Activated T-helper 2 cell treated with anti-CD3 and anti-CD28 coated beads, Interferon-gamma antibody, Interleukin-2, Interleukin-4, amounts not matched to agents 10 μg/mL and 5 μg/mL and 100 μg/mL, durations not matched to agents 14 hours and 24 hours and 36 hours (primary cell): ENCODE measurements around the gene ZDHHC14. TPM values are rescaled to one million over a fixed set of nuclear protein-coding genes. Genes with fewer than 3 reads are reported as not detected.
"Not testable (repeated sequence)": the region's sequence is repeated elsewhere in the genome, so short reads cannot be mapped to it uniquely, and the experiment has no call there.

Source experiments
- DNase-seq: peaks from one replicate; pipeline ENCODE4 v3.0.0; 2021; ENCODE audit warnings: low spot score
- H3K27ac Mint-ChIP-seq: one replicate; pipeline ENCODE4 v1.8.0; 2021; ENCODE audit warnings: mixed read lengths
- H3K27me3 Mint-ChIP-seq: one replicate; pipeline ENCODE4 v1.8.0; 2021; ENCODE audit warnings: low read depth, mixed read lengths
- H3K36me3 Mint-ChIP-seq: one replicate; pipeline ENCODE4 v1.8.0; 2021; ENCODE audit warnings: low read depth, mixed read lengths
- H3K4me1 Mint-ChIP-seq: one replicate; pipeline ENCODE4 v1.8.0; 2021; ENCODE audit warnings: low read depth, mixed read lengths
- H3K4me3 Mint-ChIP-seq: one replicate; pipeline ENCODE4 v1.8.0; 2021; ENCODE audit warnings: low read depth, mild to moderate bottlenecking, moderate library complexity, mixed read lengths
- H3K9me3 Mint-ChIP-seq: one replicate; pipeline ENCODE4 v1.8.0; 2021; ENCODE audit warnings: mixed read lengths
- intact Hi-C: fragments of 100-400 bp; cut with micrococcal nuclease; formaldehyde crosslinking; loops from one replicate; pipeline ENCODE4 v1.15.1; 2023
- total RNA-seq: library from RNA; stranded (reverse); gene quantifications from 2 replicates; pipeline ENCODE4 v1.2.3, GENCODE V29; 2022

The ZDHHC14 gene
- 7.8 and 8.4 TPM in 2 replicates for total RNA-seq

GRCh38 chr6:157380779-157381561, at the start of gene ZDHHC14:
Gene ZDHHC14 (plus strand): TSS chr6:157381190.
- H3K36me3 Mint-ChIP-seq: peaks cover 19% of the 10 kb centered on the region
- peak within 1 kb of the TSS; percentile 86 for H3K4me3 Mint-ChIP-seq

GRCh38 chr6:157332813-157333212, 48.2 kb upstream of the ZDHHC14 start:
- intact Hi-C loops: no loop called here
- no peak overlapping the region for H3K4me3 Mint-ChIP-seq
- H3K36me3 Mint-ChIP-seq: no peaks in the 10 kb centered on the region
- H3K27me3 Mint-ChIP-seq: peaks cover 50% of the 10 kb centered on the region
- no peak overlapping the region for H3K27ac Mint-ChIP-seq
- no peaks in the 10 kb centered on the region for H3K9me3 Mint-ChIP-seq
- peaks cover 10% of the 10 kb centered on the region for H3K4me1 Mint-ChIP-seq
- no peak for DNase-seq

More at GRCh38 chr6:157380779-157381561, at the start of gene ZDHHC14:
- intact Hi-C loops: loop anchor here (1.0 to 10.0 kb wide), 6 partner anchors 58 to 564 kb away; partner anchors contain the start of gene TMEM242
- Mint-ChIP-seq H3K27ac (peak within 1 kb of the TSS; percentile 80), H3K27me3 (peaks cover 14% of the 10 kb centered on the region), H3K9me3 (no peaks in the 10 kb centered on the region), H3K4me1 (peaks cover 34% of the 10 kb centered on the region)
- DNase-seq: peak; percentile 88

- Mint-ChIP-seq H3K27ac (no peak overlapping the region), H3K27me3 (peaks cover 45% of the 10 kb centered on the region), H3K36me3 (no peaks in the 10 kb centered on the region), H3K9me3 (no peaks in the 10 kb centered on the region), H3K4me1 (peaks cover 5% of the 10 kb centered on the region), H3K4me3 (no peak overlapping the region)
- no peak for DNase-seq
- intact Hi-C loops: no loop called here
Observed at GRCh38 chr6:157333537-157333936, 47.5 kb upstream of the ZDHHC14 start.

- no peaks in the 10 kb centered on the region for H3K36me3 Mint-ChIP-seq
- H3K4me3 Mint-ChIP-seq: no peak overlapping the region
Observed at GRCh38 chr6:157333956-157334355, 47.0 kb upstream of the ZDHHC14 start.

DNA sequence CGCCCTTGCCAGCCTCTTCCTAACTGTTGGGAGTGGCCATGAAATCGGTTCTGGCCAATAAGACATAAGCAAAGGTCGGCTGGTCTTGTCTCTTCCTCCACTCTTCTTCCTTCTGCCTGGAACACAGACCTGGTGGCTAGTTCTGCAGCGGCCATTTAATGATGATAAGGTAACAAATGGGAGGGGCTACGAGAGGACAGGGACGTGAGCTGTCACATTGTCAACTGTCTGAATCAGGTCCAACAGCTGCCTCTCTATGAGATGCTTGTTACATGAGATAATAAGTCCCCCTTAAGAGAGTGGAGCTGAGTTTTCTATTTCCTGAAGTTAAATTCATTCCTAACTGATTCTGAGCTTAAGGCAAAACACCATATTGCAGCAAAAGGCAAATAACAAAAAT, 45.2 kb upstream of the ZDHHC14 start:
- Mint-ChIP-seq H3K9me3 (no peaks in the 10 kb centered on the region), H3K27ac (no peak overlapping the region), H3K4me3 (no peak overlapping the region), H3K36me3 (no peaks in the 10 kb centered on the region), H3K27me3 (peaks cover 31% of the 10 kb centered on the region), H3K4me1 (no peaks in the 10 kb centered on the region)
- no peak for DNase-seq
- intact Hi-C loops: no loop called here

More at GRCh38 chr6:157333956-157334355, 47.0 kb upstream of the ZDHHC14 start:
- no peaks in the 10 kb centered on the region for H3K9me3 Mint-ChIP-seq
- DNase-seq: no peak
- H3K27ac Mint-ChIP-seq: no peak overlapping the region
- H3K4me1 Mint-ChIP-seq: peaks cover 4% of the 10 kb centered on the region
- H3K27me3 Mint-ChIP-seq: peaks cover 43% of the 10 kb centered on the region
- intact Hi-C loops: no loop called here

DNA sequence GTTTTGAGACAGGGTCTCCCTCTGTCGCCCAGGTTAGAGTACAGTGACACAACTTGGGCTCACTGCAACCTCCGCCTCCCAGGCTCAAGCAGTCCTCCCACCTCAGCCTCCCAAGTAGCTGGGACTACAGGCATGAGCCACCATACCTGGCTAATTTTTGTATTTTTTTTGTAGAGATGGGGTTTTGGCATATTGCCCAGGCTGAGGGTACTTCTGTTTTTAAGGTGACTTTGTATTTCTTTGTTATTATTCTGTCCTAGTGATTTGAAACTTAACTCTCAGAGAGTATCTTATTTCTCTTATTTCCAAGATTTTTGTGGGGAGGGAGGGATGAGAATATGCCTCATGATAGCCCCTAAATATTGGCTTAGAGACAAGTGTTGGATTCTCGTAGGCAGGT, 43.7 kb upstream of the ZDHHC14 start:
- H3K4me3 Mint-ChIP-seq, H3K9me3 Mint-ChIP-seq, intact Hi-C loops, DNase-seq, H3K4me1 Mint-ChIP-seq, H3K27ac Mint-ChIP-seq, H3K36me3 Mint-ChIP-seq: not testable (repeated sequence)
- H3K27me3 Mint-ChIP-seq: peaks cover 35% of the 10 kb centered on the region

- no peaks in the 10 kb centered on the region for H3K36me3 Mint-ChIP-seq
- H3K9me3 Mint-ChIP-seq: no peaks in the 10 kb centered on the region
- H3K4me1 Mint-ChIP-seq: no peaks in the 10 kb centered on the region
- H3K27ac Mint-ChIP-seq: no peak overlapping the region
- H3K4me3 Mint-ChIP-seq: no peak overlapping the region
- intact Hi-C loops: no loop called here
- no peak for DNase-seq
- H3K27me3 Mint-ChIP-seq: peaks cover 33% of the 10 kb centered on the region
Observed at GRCh38 chr6:157337751-157338150, 43.2 kb upstream of the ZDHHC14 start.

GRCh38 chr6:157339432-157339831, 41.6 kb upstream of the ZDHHC14 start:
- DNase-seq: no peak
- intact Hi-C loops: no loop called here
- peaks cover 26% of the 10 kb centered on the region for H3K27me3 Mint-ChIP-seq
- no peak overlapping the region for H3K27ac Mint-ChIP-seq
- H3K36me3 Mint-ChIP-seq: no peaks in the 10 kb centered on the region
- H3K4me3 Mint-ChIP-seq: no peak overlapping the region
- no peaks in the 10 kb centered on the region for H3K9me3 Mint-ChIP-seq
- no peaks in the 10 kb centered on the region for H3K4me1 Mint-ChIP-seq

GRCh38 chr6:157343732-157344131, 37.3 kb upstream of the ZDHHC14 start:
- Mint-ChIP-seq H3K36me3 (no peaks in the 10 kb centered on the region), H3K9me3 (no peaks in the 10 kb centered on the region), H3K4me1 (no peaks in the 10 kb centered on the region), H3K27ac (no peak overlapping the region), H3K27me3 (peaks cover 38% of the 10 kb centered on the region), H3K4me3 (no peak overlapping the region)
- intact Hi-C loops: no loop called here
- no peak for DNase-seq

- Mint-ChIP-seq H3K9me3 (no peaks in the 10 kb centered on the region), H3K27me3 (peaks cover 42% of the 10 kb centered on the region), H3K27ac (no peak overlapping the region), H3K4me1 (no peaks in the 10 kb centered on the region), H3K36me3 (no peaks in the 10 kb centered on the region), H3K4me3 (no peak overlapping the region)
- intact Hi-C loops: no loop called here
- DNase-seq: no peak
Observed at GRCh38 chr6:157346373-157346772, 34.6 kb upstream of the ZDHHC14 start.

DNA sequence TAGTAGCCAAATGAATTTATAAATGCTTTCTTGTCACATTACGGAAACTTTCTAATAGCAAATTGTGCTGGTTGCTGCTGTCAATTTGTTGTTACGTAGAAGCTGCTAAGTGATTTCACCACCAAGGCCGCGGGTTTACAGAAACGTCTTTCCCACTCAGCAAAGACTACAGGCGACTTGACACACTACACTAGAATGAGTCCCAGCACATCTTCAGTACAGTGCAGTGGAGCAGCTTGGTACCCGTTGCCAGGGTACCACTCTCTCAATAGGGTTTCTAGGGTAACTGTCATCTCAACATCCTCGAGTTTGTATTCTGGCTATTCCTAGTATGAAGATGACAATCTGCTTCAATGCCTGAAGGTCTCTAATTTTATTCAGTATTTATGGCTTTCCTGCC, 22.7 kb upstream of the ZDHHC14 start:
- Mint-ChIP-seq H3K36me3 (no peaks in the 10 kb centered on the region), H3K4me1 (no peaks in the 10 kb centered on the region), H3K27me3 (peaks cover 40% of the 10 kb centered on the region), H3K4me3 (no peak overlapping the region), H3K27ac (no peak overlapping the region), H3K9me3 (no peaks in the 10 kb centered on the region)
- intact Hi-C loops: no loop called here
- DNase-seq: no peak

GRCh38 chr6:157361886-157362285, 19.1 kb upstream of the ZDHHC14 start:
- H3K27me3 Mint-ChIP-seq: peaks cover 37% of the 10 kb centered on the region
- no peaks in the 10 kb centered on the region for H3K36me3 Mint-ChIP-seq
- no peak for DNase-seq
- H3K9me3 Mint-ChIP-seq: no peaks in the 10 kb centered on the region
- H3K4me1 Mint-ChIP-seq: no peaks in the 10 kb centered on the region
- intact Hi-C loops: no loop called here
- no peak overlapping the region for H3K27ac Mint-ChIP-seq
- H3K4me3 Mint-ChIP-seq: no peak overlapping the region

DNA sequence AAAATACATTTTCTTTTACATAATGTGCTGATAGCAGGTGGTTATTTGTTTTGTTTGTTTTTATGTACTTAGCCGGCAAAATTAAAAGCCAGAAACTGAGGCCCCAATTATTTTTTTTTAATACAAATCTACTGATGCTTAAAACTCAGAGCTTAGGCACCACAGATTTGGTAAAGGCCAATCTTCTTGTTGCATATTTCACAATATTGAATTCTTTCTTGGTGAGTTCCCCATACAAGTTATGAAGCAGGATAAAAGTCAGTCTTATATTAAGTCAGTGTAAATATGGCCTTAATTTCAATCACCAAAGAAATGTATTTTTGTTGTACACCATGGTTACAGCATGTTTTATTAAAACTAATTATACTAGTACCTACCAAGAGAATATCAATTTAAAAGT, 16.3 kb upstream of the ZDHHC14 start:
- Mint-ChIP-seq H3K9me3 (no peaks in the 10 kb centered on the region), H3K27ac (no peak overlapping the region), H3K27me3 (peaks cover 34% of the 10 kb centered on the region), H3K4me3 (no peak overlapping the region), H3K4me1 (peaks cover 12% of the 10 kb centered on the region), H3K36me3 (no peaks in the 10 kb centered on the region)
- intact Hi-C loops: no loop called here
- DNase-seq: no peak
